ENCODE data around the gene FOXO1. TPM values are rescaled to one million over a fixed set of nuclear protein-coding genes. Genes with fewer than 3 reads are reported as not detected.

FOXO1 gene
- total and polyA plus RNA-seq, 9 of the 15 experiments (the other 6 are each of a cell fraction or from before 2014, with no cell fraction given): 0.04 to 0.73 (median 0.20) TPM

DNA sequence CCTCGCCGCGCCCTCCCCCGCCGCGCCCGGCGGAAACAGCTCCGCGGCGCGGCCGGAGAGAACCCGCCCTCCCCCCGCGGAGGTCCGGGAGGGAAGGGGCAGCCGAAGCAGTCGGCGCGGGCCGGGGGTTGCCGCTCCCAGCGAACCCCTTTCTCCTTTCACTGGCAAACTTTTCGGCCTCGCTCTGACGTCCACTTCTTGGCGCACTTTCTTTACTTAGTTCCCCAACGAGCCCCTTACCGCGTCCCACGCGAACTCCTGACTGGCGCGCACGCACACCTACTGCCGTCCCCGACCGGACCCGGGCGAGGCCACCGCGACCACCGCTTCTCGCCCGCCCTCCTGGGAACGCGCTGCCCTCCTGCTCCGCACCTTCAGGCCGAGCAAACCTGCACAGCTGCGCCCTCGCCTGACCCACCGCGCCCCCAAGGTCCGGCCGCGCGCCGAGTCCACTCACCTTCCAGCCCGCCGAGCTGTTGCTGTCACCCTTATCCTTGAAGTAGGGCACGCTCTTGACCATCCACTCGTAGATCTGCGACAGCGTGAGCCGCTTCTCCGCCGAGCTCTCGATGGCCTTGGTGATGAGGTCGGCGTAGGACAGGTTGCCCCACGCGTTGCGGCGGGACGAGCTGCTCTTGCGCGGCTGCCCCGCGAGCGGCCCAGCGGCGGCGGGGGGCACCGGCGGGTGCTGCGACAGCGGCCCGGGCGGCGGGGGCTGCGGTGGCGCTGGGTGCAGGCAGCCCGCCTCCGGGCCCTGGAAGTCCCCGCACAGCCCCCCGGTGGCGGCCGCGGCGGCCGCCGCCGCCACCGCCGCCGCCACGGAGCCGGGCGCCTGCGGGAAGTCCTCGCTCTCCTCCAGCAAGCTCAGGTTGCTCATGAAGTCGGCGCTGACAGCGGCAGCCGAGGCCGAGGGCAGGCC lies 1.1 kb downstream of the FOXO1 start:
- intact Hi-C loops (cut with micrococcal nuclease): loop anchor here (5.0 kb wide), 1 partner anchor 112 kb away; no protein-coding TSS in a partner anchor
- Histone ChIP-seq H3K4me3 (peak overlapping the region; percentile 49), H3K27ac (ENCODE audit: extremely low read depth, low read depth, low read length) (no peak overlapping the region), H3K4me2 (ENCODE audit: insufficient read depth, low read length) (peak overlapping the region; percentile 66), H3K9ac (ENCODE audit: insufficient read depth in 1 of 2, low read depth in 2 of 2, low read length in 2 of 2) (peak overlapping the region in 1 of 2 experiments; percentile 91; a peak in 3 of 4 replicates), H3K9me3 (replicated peaks; ENCODE audit: control insufficient read depth, insufficient read depth, low read depth, low read length) (no peaks in the 10 kb centered on the region), H3K79me2 (ENCODE audit: control insufficient read depth, insufficient read depth, low read length) (no peaks in the 10 kb centered on the region), H2AFZ (ENCODE audit: low read depth, low read length) (peak overlapping the region; percentile 76), H3K4me1 (replicated peaks in 1 of 2; ENCODE audit: control insufficient read depth in 2 of 2, insufficient read depth in 2 of 2, low read length in 2 of 2) (peaks cover 5 to 34% of the 10 kb centered on the region in 2 experiments; a peak in 3 of 5 replicates), H3K36me3 (ENCODE audit: control insufficient read depth, insufficient read depth, low read length) (no peaks in the 10 kb centered on the region), H4K20me1 (replicated peaks; ENCODE audit: control insufficient read depth, insufficient read depth, low read length) (no peaks in the 10 kb centered on the region), H3K27me3 (ENCODE audit: control insufficient read depth in 2 of 2, insufficient read depth in 2 of 2, low read length in 2 of 2) (peaks cover 0 to 12% of the 10 kb centered on the region in 2 experiments; a peak in 3 of 5 replicates), H3K9me1 (ENCODE audit: control insufficient read depth, insufficient read depth, low read length) (no peaks in the 10 kb centered on the region)
- ChIA-PET CTCF (ENCODE audit: low intra/inter-chr PET ratio) (no interaction called here), POLR2A (interaction anchor here (0.6 kb wide), 1 partner anchor 1540 kb away, joined by 3 read pairs; no protein-coding TSS in a partner anchor)
- 3% methylated on average over 6 of the region's 117 CpGs for WGBS (ENCODE audit: insufficient coverage, low coverage, missing lambda C conversion rate)
- FAIRE-seq (no peak), DNase-seq (ENCODE audit: extremely low read depth in 1 of 4, low spot score in 3 of 4) (peak; percentile 20 to 47 (median 34)), ATAC-seq (peak; percentile 4)
- BruUV-seq (replicated peaks): no TSS peak
- in situ Hi-C loops (cut with MboI): no loop called here
- TF ChIP-seq L3MBTL2 (IDR thresholded peaks at IDR 0.05) (peak; percentile 4; the same call in 1 of the 2 replicates), NFIX (CRISPR knock-in tag; IDR thresholded peaks at IDR 0.05; ENCODE audit: low read depth) (no peak), ZNF57 (CRISPR knock-in tag; IDR thresholded peaks at IDR 0.05) (no peak), HIVEP1 (CRISPR knock-in tag; IDR thresholded peaks at IDR 0.05) (no peak), ZSCAN32 (CRISPR knock-in tag; IDR thresholded peaks at IDR 0.05) (no peak), PHF8 (IDR thresholded peaks at IDR 0.05; ENCODE audit: borderline replicate concordance, low read length) (no peak), RBFOX2 (IDR thresholded peaks at IDR 0.05; ENCODE audit: low read depth, low read length) (0 out of 2 replicates have a peak, but pooled peaks have one; percentile 9), ZNF445 (CRISPR knock-in tag; IDR thresholded peaks at IDR 0.05; ENCODE audit: low read depth) (no peak), NUFIP1 (IDR thresholded peaks at IDR 0.05; ENCODE audit: partially characterized antibody) (no peak), HDAC1 (IDR thresholded peaks at IDR 0.05) (no peak)
- TF ChIP-seq, protein P1, sequence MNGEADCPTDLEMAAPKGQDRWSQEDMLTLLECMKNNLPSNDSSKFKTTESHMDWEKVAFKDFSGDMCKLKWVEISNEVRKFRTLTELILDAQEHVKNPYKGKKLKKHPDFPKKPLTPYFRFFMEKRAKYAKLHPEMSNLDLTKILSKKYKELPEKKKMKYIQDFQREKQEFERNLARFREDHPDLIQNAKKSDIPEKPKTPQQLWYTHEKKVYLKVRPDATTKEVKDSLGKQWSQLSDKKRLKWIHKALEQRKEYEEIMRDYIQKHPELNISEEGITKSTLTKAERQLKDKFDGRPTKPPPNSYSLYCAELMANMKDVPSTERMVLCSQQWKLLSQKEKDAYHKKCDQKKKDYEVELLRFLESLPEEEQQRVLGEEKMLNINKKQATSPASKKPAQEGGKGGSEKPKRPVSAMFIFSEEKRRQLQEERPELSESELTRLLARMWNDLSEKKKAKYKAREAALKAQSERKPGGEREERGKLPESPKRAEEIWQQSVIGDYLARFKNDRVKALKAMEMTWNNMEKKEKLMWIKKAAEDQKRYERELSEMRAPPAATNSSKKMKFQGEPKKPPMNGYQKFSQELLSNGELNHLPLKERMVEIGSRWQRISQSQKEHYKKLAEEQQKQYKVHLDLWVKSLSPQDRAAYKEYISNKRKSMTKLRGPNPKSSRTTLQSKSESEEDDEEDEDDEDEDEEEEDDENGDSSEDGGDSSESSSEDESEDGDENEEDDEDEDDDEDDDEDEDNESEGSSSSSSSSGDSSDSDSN (IDR thresholded peaks at IDR 0.05; ENCODE audit: borderline replicate concordance in 1 of 2, low read depth in 2 of 2, low read length in 2 of 2): peak in 1 of 2 experiments; percentile 40; a peak in 1 of 4 replicates
- TF ChIP-seq, protein P2, sequence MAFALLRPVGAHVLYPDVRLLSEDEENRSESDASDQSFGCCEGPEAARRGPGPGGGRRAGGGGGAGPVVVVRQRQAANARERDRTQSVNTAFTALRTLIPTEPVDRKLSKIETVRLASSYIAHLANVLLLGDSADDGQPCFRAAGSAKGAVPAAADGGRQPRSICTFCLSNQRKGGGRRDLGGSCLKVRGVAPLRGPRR (CRISPR knock-in tag; IDR thresholded peaks at IDR 0.05): no peak
- TF ChIP-seq, protein P3, sequence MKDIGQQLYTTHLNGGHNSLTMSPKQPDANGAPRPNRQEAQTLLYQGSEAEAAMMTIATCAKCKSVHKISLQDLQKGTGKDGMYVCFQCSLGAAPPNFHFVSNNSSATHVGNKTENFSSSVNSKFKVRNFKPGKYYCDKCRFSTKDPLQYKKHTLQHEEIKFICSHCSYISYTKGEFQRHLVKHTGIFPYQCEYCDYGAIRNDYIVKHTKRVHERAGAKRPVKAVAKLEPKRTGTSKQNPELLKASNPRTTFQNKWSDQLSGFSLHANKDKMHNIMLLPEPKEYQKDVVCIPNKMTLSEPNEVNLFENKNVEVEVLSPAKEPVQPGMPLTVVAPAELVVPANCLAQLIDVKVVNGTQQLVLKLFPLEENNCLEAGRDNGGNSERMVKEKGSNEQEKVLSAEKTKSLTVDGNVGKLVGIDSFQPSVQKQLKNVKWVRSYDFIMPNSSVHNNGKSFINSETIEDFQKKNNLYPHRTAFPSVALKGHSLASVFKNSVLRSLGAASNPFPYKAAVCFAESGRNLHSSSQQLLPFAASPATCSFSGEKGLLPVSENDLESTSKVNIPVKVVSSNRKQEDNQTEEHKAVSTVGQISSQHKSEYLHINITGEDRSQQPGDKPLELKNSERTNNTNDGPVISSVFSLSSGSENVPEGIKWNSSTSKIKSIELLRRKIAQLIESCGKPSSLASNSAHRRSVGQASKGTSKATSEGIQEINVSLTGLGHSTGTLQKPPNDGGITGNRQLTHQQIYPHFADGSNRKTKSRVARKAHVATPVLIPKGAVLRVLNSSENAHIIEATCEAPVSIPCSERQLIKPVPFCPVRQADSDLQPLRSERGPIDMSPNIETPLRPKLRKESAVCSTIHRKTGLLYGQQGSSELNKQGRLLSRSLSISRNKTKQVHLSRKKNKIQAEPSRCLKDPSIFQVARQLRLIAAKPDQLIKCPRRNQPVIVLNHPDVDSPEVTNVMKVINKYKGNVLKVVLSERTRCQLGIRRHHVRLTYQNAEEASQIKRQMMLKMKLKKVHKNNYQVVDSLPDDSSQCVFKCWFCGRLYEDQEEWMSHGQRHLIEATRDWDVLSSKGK (CRISPR knock-in tag; IDR thresholded peaks at IDR 0.05): no peak
